ENCODE measurements around the gene ASB3.
"Not testable (repeated sequence)": the region's sequence is repeated elsewhere in the genome, so short reads cannot be mapped to it uniquely, and the experiment has no call there.

ASB3 gene, protein sequence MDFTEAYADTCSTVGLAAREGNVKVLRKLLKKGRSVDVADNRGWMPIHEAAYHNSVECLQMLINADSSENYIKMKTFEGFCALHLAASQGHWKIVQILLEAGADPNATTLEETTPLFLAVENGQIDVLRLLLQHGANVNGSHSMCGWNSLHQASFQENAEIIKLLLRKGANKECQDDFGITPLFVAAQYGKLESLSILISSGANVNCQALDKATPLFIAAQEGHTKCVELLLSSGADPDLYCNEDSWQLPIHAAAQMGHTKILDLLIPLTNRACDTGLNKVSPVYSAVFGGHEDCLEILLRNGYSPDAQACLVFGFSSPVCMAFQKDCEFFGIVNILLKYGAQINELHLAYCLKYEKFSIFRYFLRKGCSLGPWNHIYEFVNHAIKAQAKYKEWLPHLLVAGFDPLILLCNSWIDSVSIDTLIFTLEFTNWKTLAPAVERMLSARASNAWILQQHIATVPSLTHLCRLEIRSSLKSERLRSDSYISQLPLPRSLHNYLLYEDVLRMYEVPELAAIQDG

DNA sequence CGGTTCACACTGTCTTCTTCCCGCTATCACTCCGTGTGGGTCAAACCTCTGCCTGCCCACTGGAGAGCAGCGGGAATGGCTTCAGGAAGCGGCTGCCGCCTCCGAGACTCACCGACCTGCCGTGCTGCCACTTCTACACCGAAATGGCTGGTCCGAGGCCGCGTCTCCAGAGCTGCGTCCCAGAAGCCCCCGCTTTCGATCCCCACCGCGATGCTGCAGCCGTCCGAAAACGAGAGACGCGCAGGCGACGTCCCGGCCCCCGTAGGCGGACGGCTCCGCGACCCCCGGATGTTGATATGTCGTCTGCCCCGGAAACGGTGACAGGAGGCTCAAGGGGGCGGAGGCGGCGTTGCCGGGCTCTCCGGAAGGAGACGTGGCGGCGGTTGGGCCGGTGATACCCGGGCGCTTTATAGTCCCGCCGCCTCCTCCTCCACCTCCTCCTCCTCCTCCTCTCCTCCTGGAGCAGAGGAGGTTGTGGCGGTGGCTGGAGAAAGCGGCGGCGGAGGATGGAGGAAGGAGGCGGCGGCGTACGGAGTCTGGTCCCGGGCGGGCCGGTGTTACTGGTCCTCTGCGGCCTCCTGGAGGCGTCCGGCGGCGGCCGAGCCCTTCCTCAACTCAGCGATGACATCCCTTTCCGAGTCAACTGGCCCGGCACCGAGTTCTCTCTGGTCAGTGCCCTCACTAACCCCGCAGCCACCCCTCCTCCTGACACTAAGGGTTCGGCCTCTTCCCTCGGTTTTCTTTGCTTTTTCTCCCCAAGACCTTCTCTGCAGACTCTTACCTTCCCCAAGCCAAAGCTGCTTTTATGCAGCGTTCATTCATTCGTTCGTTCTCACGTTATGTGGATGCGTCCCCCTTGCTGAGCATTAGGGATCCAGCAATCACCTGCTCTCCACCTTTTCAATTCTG, at the start of gene ASB3, which contains the start of gene ERLEC1:
Gene ASB3, minus strand, starts transcription at position 249 of the 909 bp plus-strand sequence. CDS start 21,381 bp downstream, outside the sequence.
Gene ERLEC1, plus strand, starts transcription at position 340 of the 909 bp plus-strand sequence. Its CDS starts 167 bp downstream, at position 507.
- Histone ChIP-seq H3K4me3 (ENCODE audit: low read depth, low read length) (peak within 1 kb of the TSS; percentile 100), H3K9ac (ENCODE audit: low read depth, low read length) (peak within 1 kb of the TSS; percentile 99), H3K9me3 (ENCODE audit: control insufficient read depth, insufficient read depth, low read length) (no peaks in the 10 kb centered on the region), H3K36me3 (ENCODE audit: control insufficient read depth, insufficient read depth, low read length) (no peaks in the 10 kb centered on the region), H3K4me1 (ENCODE audit: control insufficient read depth, insufficient read depth, low read length) (peaks cover 13% of the 10 kb centered on the region), H3K27me3 (ENCODE audit: control insufficient read depth, insufficient read depth, low read length) (no peaks in the 10 kb centered on the region)

DNA sequence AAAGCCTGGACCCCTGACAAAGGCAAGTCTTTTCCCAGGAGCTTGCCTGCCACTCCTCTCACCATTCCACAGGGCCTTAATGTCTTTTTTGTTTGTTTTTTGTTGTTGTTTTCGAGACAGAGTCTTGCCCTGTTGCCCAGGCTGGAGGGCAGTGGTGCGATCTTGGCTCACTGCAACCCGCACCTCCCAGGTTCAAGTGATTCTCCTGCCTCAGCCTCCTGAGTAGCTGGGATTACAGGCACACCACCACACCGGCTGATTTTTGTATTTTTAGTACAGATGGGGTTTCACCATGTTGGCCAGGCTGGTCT, 43.2 kb upstream of the ASB3 start:
- H3K9me3 ChIP-seq (ENCODE audit: control insufficient read depth, insufficient read depth, low read length); H3K4me1 ChIP-seq (ENCODE audit: control insufficient read depth, insufficient read depth, low read length); H3K9ac ChIP-seq (ENCODE audit: low read depth, low read length); H3K4me3 ChIP-seq (ENCODE audit: low read depth, low read length); H3K27me3 ChIP-seq (ENCODE audit: control insufficient read depth, insufficient read depth, low read length); H3K36me3 ChIP-seq (ENCODE audit: control insufficient read depth, insufficient read depth, low read length): not testable (repeated sequence)

DNA sequence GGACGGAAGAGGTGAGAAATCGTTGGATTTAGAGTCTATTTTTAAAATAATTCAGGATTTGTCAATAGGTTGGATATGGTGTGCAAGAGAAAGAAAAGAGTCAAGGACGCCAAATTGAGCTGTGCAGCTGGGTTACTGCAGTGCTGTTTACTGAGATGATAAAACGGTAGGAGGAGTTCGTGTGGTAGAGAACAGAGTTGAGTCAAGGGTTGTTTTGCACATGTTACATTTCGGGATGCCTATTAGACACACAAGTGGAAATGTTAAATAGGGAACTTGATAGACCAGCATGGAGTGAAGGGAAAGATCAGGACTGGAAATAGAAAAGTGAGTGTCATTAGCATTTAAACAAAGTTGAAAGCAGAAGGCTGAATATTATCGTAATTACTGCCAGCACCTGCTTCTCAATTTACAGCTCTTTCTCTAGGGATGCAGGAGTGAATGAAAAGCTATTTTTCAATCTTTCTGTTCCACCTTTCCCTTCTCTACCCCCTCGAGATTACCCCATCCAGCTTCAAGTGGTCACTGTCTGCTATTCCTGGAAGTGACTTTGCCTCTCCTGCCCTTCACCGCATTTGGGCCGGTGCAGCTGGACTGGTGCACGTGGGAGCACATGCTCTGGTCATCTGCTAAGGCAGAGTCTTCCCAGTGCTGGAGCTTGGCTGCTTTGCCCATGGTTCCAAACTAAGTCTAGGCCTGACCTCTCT, 42.7 kb upstream of the ASB3 start:
- no peaks in the 10 kb centered on the region for H3K9me3 ChIP-seq (ENCODE audit: control insufficient read depth, insufficient read depth, low read length)
- no peaks in the 10 kb centered on the region for H3K27me3 ChIP-seq (ENCODE audit: control insufficient read depth, insufficient read depth, low read length)
- no peak overlapping the region for H3K9ac ChIP-seq (ENCODE audit: low read depth, low read length)
- H3K4me3 ChIP-seq (ENCODE audit: low read depth, low read length): no peak overlapping the region
- H3K4me1 ChIP-seq (ENCODE audit: control insufficient read depth, insufficient read depth, low read length): peaks cover 7% of the 10 kb centered on the region
- no peaks in the 10 kb centered on the region for H3K36me3 ChIP-seq (ENCODE audit: control insufficient read depth, insufficient read depth, low read length)

DNA sequence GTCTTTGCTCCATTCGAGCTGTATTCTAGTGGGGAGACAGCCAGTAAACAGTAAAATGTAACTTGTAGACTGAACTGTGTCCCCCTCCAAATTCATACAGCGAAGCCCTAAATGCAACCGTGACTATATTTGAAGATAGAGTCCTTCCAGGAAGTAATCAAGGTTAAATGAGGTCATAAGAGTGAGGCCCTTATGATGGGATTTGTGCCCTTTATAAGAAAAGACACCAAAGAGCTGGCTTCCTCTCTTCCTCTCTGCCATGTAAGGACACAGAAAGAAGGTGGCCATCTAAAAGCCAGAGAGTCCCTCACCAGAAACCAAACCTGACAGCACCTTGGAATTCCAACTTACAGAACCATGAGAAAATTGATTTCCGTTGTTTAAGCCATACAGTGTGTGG, 41.6 kb upstream of the ASB3 start:
- no peak overlapping the region for H3K4me3 ChIP-seq (ENCODE audit: low read depth, low read length)
- H3K36me3 ChIP-seq (ENCODE audit: control insufficient read depth, insufficient read depth, low read length): no peaks in the 10 kb centered on the region
- no peaks in the 10 kb centered on the region for H3K27me3 ChIP-seq (ENCODE audit: control insufficient read depth, insufficient read depth, low read length)
- H3K4me1 ChIP-seq (ENCODE audit: control insufficient read depth, insufficient read depth, low read length): peaks cover 7% of the 10 kb centered on the region
- H3K9me3 ChIP-seq (ENCODE audit: control insufficient read depth, insufficient read depth, low read length): no peaks in the 10 kb centered on the region
- no peak overlapping the region for H3K9ac ChIP-seq (ENCODE audit: low read depth, low read length)

DNA sequence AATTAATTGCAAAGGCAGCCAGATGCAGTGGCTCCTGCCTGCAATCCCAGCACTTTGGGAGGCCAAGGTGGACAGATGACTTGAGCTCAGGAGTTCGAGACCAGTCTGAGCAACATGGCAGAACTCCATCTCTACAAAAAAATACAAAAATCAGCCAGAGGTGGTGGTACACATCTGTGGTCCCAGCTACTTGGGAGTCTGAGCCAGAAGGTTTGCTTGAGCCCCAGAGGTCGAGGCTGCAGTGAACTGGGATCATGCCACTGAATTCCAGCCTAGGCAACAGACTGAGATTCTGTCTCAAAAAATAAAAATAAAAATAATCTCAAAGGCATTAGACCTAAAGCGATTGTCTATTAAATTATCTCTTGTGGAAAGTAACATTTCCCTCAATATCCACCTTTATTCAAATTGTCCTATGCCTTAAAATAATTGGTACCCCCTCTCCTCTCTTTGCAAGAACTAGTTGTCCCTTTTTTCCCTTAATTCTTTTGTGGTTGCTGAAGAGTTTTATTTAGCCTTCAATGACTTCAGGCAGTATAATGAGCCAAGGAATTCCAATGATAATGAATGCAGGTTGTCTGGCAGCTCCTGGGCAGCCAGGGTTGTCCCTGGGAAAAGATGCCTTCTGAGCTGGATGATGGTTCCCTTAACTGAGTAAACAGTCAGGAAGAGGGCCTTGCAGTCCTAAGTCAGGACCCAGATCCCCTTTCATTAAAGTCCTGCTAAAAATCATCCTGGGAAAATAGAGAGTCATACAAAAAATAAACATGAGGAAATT, 40.8 kb upstream of the ASB3 start:
- Histone ChIP-seq H3K27me3 (ENCODE audit: control insufficient read depth, insufficient read depth, low read length) (no peaks in the 10 kb centered on the region), H3K9me3 (ENCODE audit: control insufficient read depth, insufficient read depth, low read length) (no peaks in the 10 kb centered on the region), H3K36me3 (ENCODE audit: control insufficient read depth, insufficient read depth, low read length) (no peaks in the 10 kb centered on the region), H3K4me3 (ENCODE audit: low read depth, low read length) (no peak overlapping the region), H3K4me1 (ENCODE audit: control insufficient read depth, insufficient read depth, low read length) (peaks cover 7% of the 10 kb centered on the region), H3K9ac (ENCODE audit: low read depth, low read length) (no peak overlapping the region)

- Histone ChIP-seq H3K27me3 (ENCODE audit: control insufficient read depth, insufficient read depth, low read length) (no peaks in the 10 kb centered on the region), H3K4me1 (ENCODE audit: control insufficient read depth, insufficient read depth, low read length) (peaks cover 7% of the 10 kb centered on the region), H3K9me3 (ENCODE audit: control insufficient read depth, insufficient read depth, low read length) (no peaks in the 10 kb centered on the region), H3K36me3 (ENCODE audit: control insufficient read depth, insufficient read depth, low read length) (no peaks in the 10 kb centered on the region), H3K9ac (ENCODE audit: low read depth, low read length) (no peak overlapping the region), H3K4me3 (ENCODE audit: low read depth, low read length) (no peak overlapping the region)
Observed at GRCh38 chr2:53826587-53827397, 40.0 kb upstream of the ASB3 start.

DNA sequence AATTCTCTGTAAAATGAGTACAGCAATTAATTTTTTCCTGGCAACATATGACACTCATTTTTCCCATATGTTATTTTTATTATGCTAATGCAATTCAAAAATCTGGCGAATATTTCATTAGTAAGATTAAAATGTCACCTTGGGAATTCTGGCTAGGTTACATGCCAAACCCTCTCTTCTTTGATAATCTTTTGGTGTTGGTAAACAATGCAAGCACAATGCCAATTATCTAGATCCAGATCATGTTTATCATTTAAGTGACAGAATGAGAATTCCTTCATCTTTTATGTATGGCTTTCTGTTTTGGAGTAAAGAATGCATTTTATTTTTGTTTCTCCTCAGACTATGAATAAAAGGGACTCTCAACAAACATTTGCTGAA, 39.3 kb upstream of the ASB3 start:
- no peak overlapping the region for H3K9ac ChIP-seq (ENCODE audit: low read depth, low read length)
- no peak overlapping the region for H3K4me3 ChIP-seq (ENCODE audit: low read depth, low read length)
- no peaks in the 10 kb centered on the region for H3K9me3 ChIP-seq (ENCODE audit: control insufficient read depth, insufficient read depth, low read length)
- H3K4me1 ChIP-seq (ENCODE audit: control insufficient read depth, insufficient read depth, low read length): peaks cover 7% of the 10 kb centered on the region
- no peaks in the 10 kb centered on the region for H3K36me3 ChIP-seq (ENCODE audit: control insufficient read depth, insufficient read depth, low read length)
- H3K27me3 ChIP-seq (ENCODE audit: control insufficient read depth, insufficient read depth, low read length): no peaks in the 10 kb centered on the region

DNA sequence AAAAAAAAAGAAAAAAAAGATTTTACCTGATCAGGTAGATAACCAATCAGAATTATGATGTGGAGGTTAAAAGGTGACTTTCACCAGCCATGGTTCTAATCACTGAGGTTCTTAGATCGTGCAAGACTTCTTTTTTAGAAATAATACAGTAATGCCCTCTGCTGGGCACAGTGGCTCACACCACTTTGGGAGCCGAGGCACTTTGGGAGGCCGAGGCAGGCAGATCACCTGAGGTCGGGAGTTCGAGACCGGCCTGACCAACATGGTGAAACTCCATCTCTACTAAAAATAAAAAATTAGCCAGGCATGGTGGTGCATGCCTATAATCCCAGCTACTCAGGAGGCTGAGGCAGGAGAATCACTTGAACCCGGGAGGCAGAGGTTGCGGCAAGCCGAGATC, 36.9 kb upstream of the ASB3 start:
- H3K4me1 ChIP-seq (ENCODE audit: control insufficient read depth, insufficient read depth, low read length); H3K9me3 ChIP-seq (ENCODE audit: control insufficient read depth, insufficient read depth, low read length); H3K36me3 ChIP-seq (ENCODE audit: control insufficient read depth, insufficient read depth, low read length); H3K4me3 ChIP-seq (ENCODE audit: low read depth, low read length); H3K27me3 ChIP-seq (ENCODE audit: control insufficient read depth, insufficient read depth, low read length); H3K9ac ChIP-seq (ENCODE audit: low read depth, low read length): not testable (repeated sequence)

DNA sequence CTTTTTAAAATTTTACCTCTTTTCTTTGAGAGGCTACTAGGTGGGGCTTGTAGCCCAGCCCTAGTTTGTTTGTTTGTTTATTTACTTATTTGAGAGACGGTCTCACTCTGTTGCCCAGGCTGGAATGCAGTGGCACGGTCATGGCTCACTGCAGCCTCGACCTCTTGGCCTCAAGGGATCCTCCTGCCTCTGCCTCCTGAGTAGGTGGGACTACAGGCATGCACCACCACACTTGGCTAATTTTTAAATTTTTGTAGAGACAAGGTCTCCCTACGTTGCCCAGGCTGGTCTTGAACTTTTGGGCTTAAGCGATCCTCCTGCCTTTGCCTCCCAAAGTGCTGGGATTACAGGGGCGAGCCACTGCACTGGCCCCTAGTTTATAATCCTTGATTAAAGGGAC, 35.1 kb upstream of the ASB3 start:
- H3K27me3 ChIP-seq (ENCODE audit: control insufficient read depth, insufficient read depth, low read length): no peaks in the 10 kb centered on the region
- H3K4me3 ChIP-seq (ENCODE audit: low read depth, low read length): no peak overlapping the region
- no peaks in the 10 kb centered on the region for H3K36me3 ChIP-seq (ENCODE audit: control insufficient read depth, insufficient read depth, low read length)
- peaks cover 8% of the 10 kb centered on the region for H3K4me1 ChIP-seq (ENCODE audit: control insufficient read depth, insufficient read depth, low read length)
- no peaks in the 10 kb centered on the region for H3K9me3 ChIP-seq (ENCODE audit: control insufficient read depth, insufficient read depth, low read length)
- H3K9ac ChIP-seq (ENCODE audit: low read depth, low read length): no peak overlapping the region

- Histone ChIP-seq H3K4me1 (ENCODE audit: control insufficient read depth, insufficient read depth, low read length) (peaks cover 3% of the 10 kb centered on the region), H3K4me3 (ENCODE audit: low read depth, low read length) (no peak overlapping the region), H3K27me3 (ENCODE audit: control insufficient read depth, insufficient read depth, low read length) (no peaks in the 10 kb centered on the region), H3K36me3 (ENCODE audit: control insufficient read depth, insufficient read depth, low read length) (no peaks in the 10 kb centered on the region), H3K9ac (ENCODE audit: low read depth, low read length) (no peak overlapping the region), H3K9me3 (ENCODE audit: control insufficient read depth, insufficient read depth, low read length) (no peaks in the 10 kb centered on the region)
Observed at GRCh38 chr2:53820711-53821110, 34.0 kb upstream of the ASB3 start.

Measured in iPS-15b (cell line).